ENCODE results near the gene LRRC8B. TPM values are rescaled to one million over a fixed set of nuclear protein-coding genes. Genes with fewer than 3 reads are reported as not detected.
"Not testable (repeated sequence)": the region's sequence is repeated elsewhere in the genome, so short reads cannot be mapped to it uniquely, and the experiment has no call there.

LRRC8B gene
- total RNA-seq, 2 experiments from 2014 or later: 18.0 to 20.4 TPM

DNA sequence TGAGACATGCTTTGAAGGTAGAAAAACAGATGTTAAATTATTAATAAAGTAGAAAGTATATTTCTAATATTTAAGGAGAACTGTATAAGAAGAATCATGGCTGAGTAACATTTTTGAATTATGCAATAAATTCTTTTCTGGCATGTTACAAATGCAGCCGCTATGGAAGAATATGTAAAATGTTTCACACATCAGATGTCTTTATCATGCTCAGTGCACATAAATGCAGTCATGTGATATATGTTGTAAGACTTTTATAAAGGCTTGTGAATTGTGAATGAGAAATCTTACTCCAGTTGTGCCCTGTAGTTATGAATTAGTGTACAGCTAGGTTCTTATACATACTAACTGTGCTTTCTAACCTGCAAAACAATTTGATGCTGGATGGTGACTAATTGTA, 53.5 kb downstream of the LRRC8B start:
- Mint-ChIP-seq H3K36me3 (ENCODE audit: low read depth) (peaks cover 47% of the 10 kb centered on the region), H3K27me3 (ENCODE audit: low read depth) (no peaks in the 10 kb centered on the region), H3K27ac (no peak overlapping the region)

DNA sequence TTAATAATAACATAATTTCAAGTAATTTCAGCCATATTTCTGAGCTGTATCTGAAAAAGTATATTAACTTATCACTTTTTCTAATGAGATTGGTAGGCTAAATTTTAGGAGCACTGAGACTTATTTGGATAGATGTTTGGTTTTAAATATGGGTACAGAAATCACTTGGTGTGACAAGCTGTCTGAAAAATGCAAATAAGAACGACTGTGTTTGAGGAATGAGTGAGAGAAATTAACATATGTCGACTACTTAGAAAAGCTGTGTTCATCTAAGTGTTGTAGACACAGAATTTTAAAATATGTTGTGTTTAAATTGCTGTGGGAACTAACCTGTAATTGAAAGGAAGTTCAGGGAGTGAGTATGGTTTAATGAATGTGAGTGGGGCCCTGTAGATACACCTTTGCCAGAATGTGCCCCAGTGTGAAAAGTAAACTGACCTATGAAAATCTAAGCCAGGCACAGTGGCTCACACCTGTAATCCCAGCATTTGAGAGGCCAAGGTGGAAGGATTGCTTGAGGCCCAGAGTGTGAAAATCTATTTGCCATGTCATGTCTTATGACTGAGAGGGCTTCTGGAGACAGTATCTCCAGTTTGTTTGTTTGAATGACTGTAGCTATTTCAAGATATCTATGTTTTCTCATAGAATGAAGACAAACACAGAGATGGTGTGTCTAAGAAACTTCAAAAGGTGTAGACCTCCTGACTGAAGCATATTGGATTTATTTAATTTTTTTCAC, 54.5 kb downstream of the LRRC8B start:
- Mint-ChIP-seq H3K4me3 (no peak overlapping the region), H3K27ac (no peak overlapping the region), H3K9me3 (no peaks in the 10 kb centered on the region), H3K4me1 (ENCODE audit: low read depth) (peaks cover 42% of the 10 kb centered on the region), H3K36me3 (ENCODE audit: low read depth) (peaks cover 50% of the 10 kb centered on the region), H3K27me3 (ENCODE audit: low read depth) (no peaks in the 10 kb centered on the region)
- CTCF ChIA-PET: interaction anchor here (2.1 kb wide), 1 partner anchor 19 kb away, joined by 8 read pairs; no protein-coding TSS in a partner anchor
- DNase-seq: no peak
- intact Hi-C loops (cut with micrococcal nuclease): no loop called here

More for the DNA sequence above, 53.5 kb downstream of the LRRC8B start:
- intact Hi-C loops (cut with micrococcal nuclease): no loop called here
- no peak for DNase-seq
- CTCF ChIA-PET: no interaction called here
- Mint-ChIP-seq H3K4me3 (no peak overlapping the region), H3K4me1 (ENCODE audit: low read depth) (peaks cover 41% of the 10 kb centered on the region), H3K9me3 (no peaks in the 10 kb centered on the region)

GRCh38 chr1:89580036-89580435, 55.4 kb downstream of the LRRC8B start:
- Mint-ChIP-seq H3K4me3 (no peak overlapping the region), H3K9me3 (no peaks in the 10 kb centered on the region), H3K36me3 (ENCODE audit: low read depth) (peaks cover 49% of the 10 kb centered on the region), H3K27me3 (ENCODE audit: low read depth) (no peaks in the 10 kb centered on the region), H3K4me1 (ENCODE audit: low read depth) (peaks cover 51% of the 10 kb centered on the region), H3K27ac (no peak overlapping the region)
- intact Hi-C loops (cut with micrococcal nuclease): no loop called here
- CTCF ChIA-PET: interaction anchor here (1.0 to 2.1 kb wide), 2 partner anchors 8 to 18 kb away, joined by 3 to 8 read pairs; no protein-coding TSS in a partner anchor
- DNase-seq: no peak

DNA sequence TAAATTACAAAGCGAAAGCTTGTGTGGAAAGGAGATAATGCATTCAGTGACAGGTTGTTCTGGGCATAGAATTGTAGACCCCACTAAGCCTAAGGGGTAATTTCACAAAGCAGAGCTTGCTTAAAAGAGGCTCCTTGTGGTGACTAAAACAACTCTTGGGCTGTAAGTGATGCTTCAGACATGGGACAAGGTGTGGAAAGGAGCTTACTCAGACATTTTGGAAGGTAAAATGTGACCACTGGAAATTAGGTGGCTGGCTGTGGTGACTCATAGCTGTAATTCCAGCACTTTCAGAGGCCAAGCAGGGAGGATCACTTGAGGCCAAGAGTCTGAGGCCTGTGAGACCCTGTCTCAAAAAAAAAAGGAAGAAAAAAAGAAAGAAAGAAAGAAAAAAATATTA, 57.2 kb downstream of the LRRC8B start:
- intact Hi-C loops (cut with micrococcal nuclease): no loop called here
- peaks cover 62% of the 10 kb centered on the region for H3K36me3 Mint-ChIP-seq (ENCODE audit: low read depth)

GRCh38 chr1:89582571-89582970, 57.9 kb downstream of the LRRC8B start:
- CTCF ChIA-PET: interaction anchor here (1.4 kb wide), 1 partner anchor 99 kb away, joined by 4 read pairs; no protein-coding TSS in a partner anchor
- Mint-ChIP-seq H3K4me1 (ENCODE audit: low read depth) (peaks cover 63% of the 10 kb centered on the region), H3K27me3 (ENCODE audit: low read depth) (no peaks in the 10 kb centered on the region), H3K4me3 (no peak overlapping the region), H3K9me3 (no peaks in the 10 kb centered on the region), H3K36me3 (ENCODE audit: low read depth) (peaks cover 65% of the 10 kb centered on the region), H3K27ac (peak overlapping the region; percentile 13)
- DNase-seq: no peak
- intact Hi-C loops (cut with micrococcal nuclease): no loop called here

More for the DNA sequence above, 57.2 kb downstream of the LRRC8B start:
- CTCF ChIA-PET: interaction anchor here (0.7 to 1.4 kb wide), 4 partner anchors 8 to 137 kb away, joined by 3 to 5 read pairs (median 4); no protein-coding TSS in a partner anchor
- no peaks in the 10 kb centered on the region for H3K9me3 Mint-ChIP-seq
- peaks cover 62% of the 10 kb centered on the region for H3K4me1 Mint-ChIP-seq (ENCODE audit: low read depth)
- no peak overlapping the region for H3K4me3 Mint-ChIP-seq
- DNase-seq: no peak
- H3K27me3 Mint-ChIP-seq (ENCODE audit: low read depth): no peaks in the 10 kb centered on the region
- peak overlapping the region; percentile 22 for H3K27ac Mint-ChIP-seq

GRCh38 chr1:89584211-89584610, 59.6 kb downstream of the LRRC8B start:
- Mint-ChIP-seq H3K27ac (no peak overlapping the region), H3K9me3 (no peaks in the 10 kb centered on the region), H3K36me3 (ENCODE audit: low read depth) (peaks cover 67% of the 10 kb centered on the region), H3K27me3 (ENCODE audit: low read depth) (no peaks in the 10 kb centered on the region), H3K4me1 (ENCODE audit: low read depth) (peaks cover 76% of the 10 kb centered on the region), H3K4me3 (no peak overlapping the region)
- no peak for DNase-seq
- intact Hi-C loops (cut with micrococcal nuclease): no loop called here
- CTCF ChIA-PET: interaction anchor here (0.6 to 1.4 kb wide), 3 partner anchors 38 to 178 kb away, joined by 3 read pairs; no protein-coding TSS in a partner anchor

DNA sequence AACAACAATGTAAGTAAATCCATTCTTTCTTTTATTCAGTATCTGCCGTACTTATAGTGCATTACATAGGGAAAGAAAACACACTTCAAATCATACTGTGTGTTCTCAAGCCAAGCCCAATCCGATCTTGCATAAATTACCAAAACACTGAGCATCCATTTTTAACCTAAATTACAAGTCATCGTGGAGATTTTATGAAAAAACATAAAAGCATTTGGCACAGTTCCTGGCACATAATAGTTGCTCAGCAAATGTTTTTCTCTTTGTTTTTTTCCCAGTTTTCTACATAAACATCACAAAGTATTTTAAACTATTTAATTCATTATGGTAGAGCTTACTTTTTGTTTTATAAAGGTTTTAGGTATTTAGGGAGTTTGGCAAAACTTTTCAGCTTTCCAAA, 60.2 kb downstream of the LRRC8B start:
- intact Hi-C loops (cut with micrococcal nuclease): no loop called here
- CTCF ChIA-PET: interaction anchor here (0.7 to 1.4 kb wide), 4 partner anchors 12 to 613 kb away, joined by 3 to 4 read pairs (median 3); no protein-coding TSS in a partner anchor
- DNase-seq: no peak
- peaks cover 69% of the 10 kb centered on the region for H3K36me3 Mint-ChIP-seq (ENCODE audit: low read depth)
- no peaks in the 10 kb centered on the region for H3K9me3 Mint-ChIP-seq
- no peak overlapping the region for H3K4me3 Mint-ChIP-seq
- H3K4me1 Mint-ChIP-seq (ENCODE audit: low read depth): peaks cover 82% of the 10 kb centered on the region
- no peaks in the 10 kb centered on the region for H3K27me3 Mint-ChIP-seq (ENCODE audit: low read depth)
- no peak overlapping the region for H3K27ac Mint-ChIP-seq

DNA sequence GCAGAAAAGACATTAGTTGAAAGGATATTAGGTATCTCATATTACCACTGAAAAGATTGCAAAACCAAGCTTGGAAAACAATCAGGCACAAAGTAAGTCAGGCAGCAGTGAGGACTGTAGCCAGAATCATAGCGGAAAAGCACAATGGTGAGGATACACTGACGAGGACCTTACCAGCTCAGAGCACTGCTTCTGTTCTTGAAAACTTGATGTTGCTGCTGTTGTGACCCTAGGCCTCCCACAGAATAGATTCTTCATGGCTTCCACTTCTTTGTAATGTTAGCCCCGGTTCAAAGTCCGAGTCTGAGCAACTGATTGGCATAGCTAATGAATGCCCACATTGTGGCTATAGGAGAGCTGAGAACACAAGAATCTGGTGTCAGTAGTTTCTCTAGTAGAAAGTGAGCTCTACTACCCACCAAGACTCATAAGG, 63.1 kb downstream of the LRRC8B start:
- CTCF ChIA-PET: interaction anchor here (1.5 to 1.7 kb wide), 2 partner anchors 11 to 103 kb away, joined by 4 to 7 read pairs; no protein-coding TSS in a partner anchor
- no peak overlapping the region for H3K4me3 Mint-ChIP-seq
- H3K36me3 Mint-ChIP-seq (ENCODE audit: low read depth): peaks cover 61% of the 10 kb centered on the region
- H3K27me3 Mint-ChIP-seq (ENCODE audit: low read depth): no peaks in the 10 kb centered on the region
- no peak for DNase-seq
- H3K27ac Mint-ChIP-seq: no peak overlapping the region
- peaks cover 83% of the 10 kb centered on the region for H3K4me1 Mint-ChIP-seq (ENCODE audit: low read depth)
- intact Hi-C loops (cut with micrococcal nuclease): loop anchor here (2.0 kb wide), 1 partner anchor 23 kb away; no protein-coding TSS in a partner anchor
- H3K9me3 Mint-ChIP-seq: no peaks in the 10 kb centered on the region

- no peak overlapping the region for H3K4me3 Mint-ChIP-seq
- CTCF ChIA-PET: interaction anchor here (0.7 to 1.7 kb wide), 3 partner anchors 10 to 104 kb away, joined by 4 to 7 read pairs (median 5); no protein-coding TSS in a partner anchor
- peaks cover 59% of the 10 kb centered on the region for H3K36me3 Mint-ChIP-seq (ENCODE audit: low read depth)
Observed at GRCh38 chr1:89588480-89588879, 63.9 kb downstream of the LRRC8B start.

DNA sequence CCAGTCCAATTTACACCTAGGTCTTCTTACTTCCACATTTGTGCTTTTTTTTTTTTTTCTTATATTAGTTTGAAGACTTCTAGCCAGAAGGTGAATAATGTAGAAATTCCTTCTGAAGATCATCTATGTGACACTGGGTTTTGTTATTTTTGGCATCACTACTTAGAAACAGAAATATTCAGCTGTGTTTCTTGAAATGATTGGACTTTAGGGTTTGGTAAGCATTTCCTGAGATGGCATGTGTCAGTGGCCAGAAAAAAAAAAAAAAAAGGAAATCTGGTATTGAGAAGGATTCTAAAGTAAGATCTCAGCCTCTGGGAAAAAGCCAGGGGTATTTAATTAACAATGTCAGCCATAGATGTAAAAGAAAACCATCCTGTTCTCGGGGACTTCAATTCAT, 64.9 kb downstream of the LRRC8B start:
- no peak for DNase-seq
- Mint-ChIP-seq H3K36me3 (ENCODE audit: low read depth) (peaks cover 56% of the 10 kb centered on the region), H3K9me3 (no peaks in the 10 kb centered on the region), H3K27me3 (ENCODE audit: low read depth) (no peaks in the 10 kb centered on the region), H3K4me1 (ENCODE audit: low read depth) (peaks cover 86% of the 10 kb centered on the region), H3K27ac (peak overlapping the region; percentile 47), H3K4me3 (no peak overlapping the region)
- CTCF ChIA-PET: interaction anchor here (0.6 to 1.4 kb wide), 8 partner anchors 8 to 397 kb away, joined by 3 to 6 read pairs (median 4); no protein-coding TSS in a partner anchor
- intact Hi-C loops (cut with micrococcal nuclease): loop anchor here (1.0 to 2.0 kb wide), 2 partner anchors 21 to 44 kb away; no protein-coding TSS in a partner anchor

More at GRCh38 chr1:89588480-89588879, 63.9 kb downstream of the LRRC8B start:
- no peak for DNase-seq
- Mint-ChIP-seq H3K27me3 (ENCODE audit: low read depth) (no peaks in the 10 kb centered on the region), H3K27ac (peak overlapping the region; percentile 44), H3K9me3 (no peaks in the 10 kb centered on the region), H3K4me1 (ENCODE audit: low read depth) (peaks cover 87% of the 10 kb centered on the region)
- intact Hi-C loops (cut with micrococcal nuclease): loop anchor here (2.0 kb wide), 1 partner anchor 22 kb away; no protein-coding TSS in a partner anchor

DNA sequence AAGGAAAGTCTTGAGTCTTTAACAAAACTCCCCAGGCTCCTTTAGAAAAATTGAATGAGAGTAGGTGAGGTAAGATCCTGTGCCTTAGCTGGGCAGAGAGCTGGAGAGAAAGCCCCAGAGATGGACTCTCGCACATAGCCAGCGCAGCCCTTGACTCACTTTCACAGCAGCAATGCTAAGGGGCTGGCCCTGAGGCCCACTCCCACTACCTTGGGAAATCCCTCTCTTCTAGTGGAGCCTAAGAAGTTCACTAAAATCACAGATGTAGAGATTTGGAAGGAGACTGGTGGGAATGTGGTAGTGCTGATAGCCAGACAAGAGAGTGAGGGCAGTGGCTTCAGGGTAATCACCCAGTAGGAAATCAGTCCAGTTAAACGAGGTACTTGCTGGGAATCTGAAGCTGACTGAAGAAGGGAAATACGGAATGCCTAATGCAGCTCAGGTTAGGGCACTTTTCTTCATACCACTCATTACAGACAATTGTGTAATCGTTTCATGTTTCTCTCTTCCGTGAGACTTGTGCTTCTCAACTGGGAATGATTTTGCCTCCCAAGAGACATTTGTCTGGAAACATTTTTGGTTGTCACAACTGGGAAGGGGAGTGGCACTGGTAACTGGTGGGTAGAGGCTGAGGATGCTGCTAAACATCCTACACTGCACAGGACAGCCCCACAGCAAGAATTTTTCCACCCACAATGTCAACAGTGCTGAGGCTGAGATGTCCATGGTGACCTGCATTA, 65.9 kb downstream of the LRRC8B start:
- peak; percentile 60 for DNase-seq
- Mint-ChIP-seq H3K27me3 (ENCODE audit: low read depth) (no peaks in the 10 kb centered on the region), H3K4me3 (no peak overlapping the region), H3K9me3 (no peaks in the 10 kb centered on the region), H3K27ac (peak overlapping the region; percentile 23), H3K4me1 (ENCODE audit: low read depth) (peaks cover 82% of the 10 kb centered on the region), H3K36me3 (ENCODE audit: low read depth) (peaks cover 49% of the 10 kb centered on the region)
- CTCF ChIA-PET: interaction anchor here (0.6 to 1.4 kb wide), 9 partner anchors 9 to 107 kb away, joined by 3 to 6 read pairs (median 3); no protein-coding TSS in a partner anchor
- intact Hi-C loops (cut with micrococcal nuclease): no loop called here

- intact Hi-C loops (cut with micrococcal nuclease); H3K27ac Mint-ChIP-seq; H3K4me3 Mint-ChIP-seq; H3K9me3 Mint-ChIP-seq; DNase-seq; H3K27me3 Mint-ChIP-seq (ENCODE audit: low read depth): not testable (repeated sequence)
- H3K36me3 Mint-ChIP-seq (ENCODE audit: low read depth): peaks cover 30% of the 10 kb centered on the region
- CTCF ChIA-PET: interaction anchor here (13.4 kb wide), 1 partner anchor 107 kb away, joined by 109 read pairs; no protein-coding TSS in a partner anchor
- peaks cover 85% of the 10 kb centered on the region for H3K4me1 Mint-ChIP-seq (ENCODE audit: low read depth)
Observed at GRCh38 chr1:89592861-89593302, 68.3 kb downstream of the LRRC8B start.

All from activated naive CD4-positive, alpha-beta T cell treated with anti-CD3 and anti-CD28 coated beads for 36 hours (primary cell).